GM23338 (cell line): ENCODE measurements around the gene NLN. TPM values are rescaled to one million over a fixed set of nuclear protein-coding genes. Genes with fewer than 3 reads are reported as not detected.

ENCODE experiments used
- ATAC-seq: fragments of 200-7000 bp; cut with Tn5 transposase; 3 replicates; pipeline ENCODE4 v1.9.1; 2020
- DNase-seq: peaks from one replicate; pipeline ENCODE4 v3.0.0-alpha.2; 2015; ENCODE audit warnings: low spot score
- H2AFZ ChIP-seq: fragments of 200-600 bp; sonication (generic); 2 replicates; pipeline ENCODE4 v1.8.0; 2016; ENCODE audit warnings: antibody characterized with exemption, mild to moderate bottlenecking, moderate library complexity
- H3F3A ChIP-seq: fragments of 200-600 bp; sonication (generic); replicated peaks from 2 replicates; pipeline ENCODE4 v1.8.0; 2017; ENCODE audit warnings: antibody characterized with exemption, mixed run types, low read depth
- H3K27ac ChIP-seq: fragments of 200-600 bp; sonication (generic); 2 replicates; pipeline ENCODE4 v1.6.1; 2016; ENCODE audit warnings: low read depth
- H3K27me3 ChIP-seq: fragments of 200-600 bp; sonication (generic); 2 replicates; pipeline ENCODE4 v1.8.0; 2016; ENCODE audit warnings: mild to moderate bottlenecking, mixed run types, moderate library complexity; ENCODE audit not compliant: insufficient read depth
- H3K36me3 ChIP-seq: fragments of 200-600 bp; sonication (generic); 2 replicates; pipeline ENCODE4 v1.8.0; 2016; ENCODE audit warnings: mild to moderate bottlenecking; ENCODE audit not compliant: insufficient read depth
- H3K4me1 ChIP-seq: fragments of 200-600 bp; sonication (generic); 2 replicates; pipeline ENCODE4 v1.8.0; 2016; ENCODE audit warnings: mild to moderate bottlenecking, moderate library complexity; ENCODE audit not compliant: insufficient read depth
- H3K4me2 ChIP-seq: fragments of 200-600 bp; sonication (generic); 2 replicates; pipeline ENCODE4 v1.7.1; 2017; ENCODE audit warnings: mixed run types
- H3K4me3 ChIP-seq: fragments of 200-600 bp; sonication (generic); 2 replicates; pipeline ENCODE4 v1.6.1; 2016; ENCODE audit warnings: mixed run types
- H3K79me2 ChIP-seq: fragments of 200-600 bp; sonication (generic); replicated peaks from 2 replicates; pipeline ENCODE4 v1.8.0; 2017; ENCODE audit warnings: mild to moderate bottlenecking; ENCODE audit not compliant: insufficient read depth
- H3K9me2 ChIP-seq: fragments of 200-600 bp; sonication (generic); 2 replicates; pipeline ENCODE4 v1.8.0; 2017; ENCODE audit not compliant: insufficient read depth
- H4K20me1 ChIP-seq: fragments of 200-600 bp; sonication (generic); replicated peaks from 2 replicates; pipeline ENCODE4 v1.8.0; 2017; ENCODE audit warnings: mild to moderate bottlenecking; ENCODE audit not compliant: insufficient read depth
- H3K27ac Mint-ChIP-seq: 2 replicates; pipeline ENCODE4 v1.8.0; 2020; ENCODE audit warnings: inconsistent platforms, mild to moderate bottlenecking, moderate library complexity, mixed read lengths
- H3K27me3 Mint-ChIP-seq: 3 replicates; pipeline ENCODE4 v1.8.0; 2022; ENCODE audit warnings: low read depth, mild to moderate bottlenecking, moderate library complexity, mixed read lengths, inconsistent platforms; ENCODE audit not compliant: insufficient read depth, poor library complexity
- H3K36me3 Mint-ChIP-seq: 3 replicates; pipeline ENCODE4 v1.8.0; 2021; ENCODE audit warnings: low read depth, mild to moderate bottlenecking, inconsistent platforms, moderate library complexity, mixed read lengths
- H3K4me1 Mint-ChIP-seq: 3 replicates; pipeline ENCODE4 v1.8.0; 2020; ENCODE audit warnings: mild to moderate bottlenecking, inconsistent platforms, mixed read lengths
- H3K4me3 Mint-ChIP-seq: 3 replicates; pipeline ENCODE4 v1.8.0; 2021; ENCODE audit warnings: moderate library complexity, mild to moderate bottlenecking, inconsistent platforms, mixed read lengths
- H3K9me3 Mint-ChIP-seq: 3 replicates; pipeline ENCODE4 v1.8.0; 2020; ENCODE audit warnings: moderate library complexity, mild to moderate bottlenecking, inconsistent platforms, mixed read lengths
- POLR2AphosphoS5 ChIP-seq: IDR thresholded peaks from 2 replicates; pipeline ENCODE4 v1.6.1; 2016; ENCODE audit warnings: antibody characterized with exemption, low read depth
- STAT1 ChIP-seq: IDR thresholded peaks from one replicate; pipeline ENCODE4 v1.6.1; 2016; ENCODE audit warnings: antibody characterized with exemption; ENCODE audit not compliant: unreplicated experiment
- ZNF331 ChIP-seq: fragments of 250-450 bp; sonication (Bioruptor Pico); IDR thresholded peaks from 2 replicates; pipeline ENCODE4 v1.5.0; 2020; ENCODE audit warnings: low read depth, mild to moderate bottlenecking, moderate library complexity
- polyA plus RNA-seq: library from polyadenylated mRNA; unstranded; fragments of >200 nt; fragmentation: Nextera tagmentation; extraction: Ambion mirVana; gene quantifications from 2 replicates; pipeline ENCODE4 v1.2.1, GENCODE V29; 2016
- total RNA-seq: library from RNA; depleted of rRNA; stranded (reverse); fragments of >200 nt; shearing (Covaris generic); gene quantifications from 2 replicates; pipeline ENCODE4 v1.2.3, GENCODE V29; 2014
- TF ChIP-seq, protein P1 (sequence below): fragments of 250-450 bp; sonication (Bioruptor Pico); IDR thresholded peaks from 2 replicates; pipeline ENCODE4 v1.5.0; 2020; ENCODE audit warnings: mild to moderate bottlenecking, moderate library complexity
- TF ChIP-seq, protein P2 (sequence below): IDR thresholded peaks from 2 replicates; pipeline ENCODE4 v1.6.1; 2016; ENCODE audit warnings: antibody characterized with exemption

NLN gene
- total and polyA plus RNA-seq, 2 experiments from 2014 or later: 56.4 to 168 TPM

DNA sequence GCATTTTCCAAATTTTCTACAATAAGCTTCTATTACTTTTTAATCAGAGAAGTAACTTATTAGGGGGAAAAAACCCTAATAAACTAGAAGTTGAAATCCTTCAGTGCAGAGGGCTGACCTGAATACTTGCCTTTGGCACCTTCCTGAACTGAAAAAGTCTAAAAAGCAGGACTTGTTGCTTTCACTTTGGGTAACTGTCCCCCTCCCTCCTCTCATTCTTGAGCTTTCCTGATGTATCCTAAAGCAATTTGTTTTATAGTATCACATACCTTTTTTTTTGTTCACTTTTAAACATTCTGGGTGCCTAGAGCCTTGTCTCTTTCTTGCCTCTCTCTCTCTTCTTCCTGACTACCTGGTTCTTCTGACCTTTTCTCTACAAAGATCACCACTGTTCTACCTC is 140.4 kb downstream of the NLN start (continued):
- TF ChIP-seq, protein P1, sequence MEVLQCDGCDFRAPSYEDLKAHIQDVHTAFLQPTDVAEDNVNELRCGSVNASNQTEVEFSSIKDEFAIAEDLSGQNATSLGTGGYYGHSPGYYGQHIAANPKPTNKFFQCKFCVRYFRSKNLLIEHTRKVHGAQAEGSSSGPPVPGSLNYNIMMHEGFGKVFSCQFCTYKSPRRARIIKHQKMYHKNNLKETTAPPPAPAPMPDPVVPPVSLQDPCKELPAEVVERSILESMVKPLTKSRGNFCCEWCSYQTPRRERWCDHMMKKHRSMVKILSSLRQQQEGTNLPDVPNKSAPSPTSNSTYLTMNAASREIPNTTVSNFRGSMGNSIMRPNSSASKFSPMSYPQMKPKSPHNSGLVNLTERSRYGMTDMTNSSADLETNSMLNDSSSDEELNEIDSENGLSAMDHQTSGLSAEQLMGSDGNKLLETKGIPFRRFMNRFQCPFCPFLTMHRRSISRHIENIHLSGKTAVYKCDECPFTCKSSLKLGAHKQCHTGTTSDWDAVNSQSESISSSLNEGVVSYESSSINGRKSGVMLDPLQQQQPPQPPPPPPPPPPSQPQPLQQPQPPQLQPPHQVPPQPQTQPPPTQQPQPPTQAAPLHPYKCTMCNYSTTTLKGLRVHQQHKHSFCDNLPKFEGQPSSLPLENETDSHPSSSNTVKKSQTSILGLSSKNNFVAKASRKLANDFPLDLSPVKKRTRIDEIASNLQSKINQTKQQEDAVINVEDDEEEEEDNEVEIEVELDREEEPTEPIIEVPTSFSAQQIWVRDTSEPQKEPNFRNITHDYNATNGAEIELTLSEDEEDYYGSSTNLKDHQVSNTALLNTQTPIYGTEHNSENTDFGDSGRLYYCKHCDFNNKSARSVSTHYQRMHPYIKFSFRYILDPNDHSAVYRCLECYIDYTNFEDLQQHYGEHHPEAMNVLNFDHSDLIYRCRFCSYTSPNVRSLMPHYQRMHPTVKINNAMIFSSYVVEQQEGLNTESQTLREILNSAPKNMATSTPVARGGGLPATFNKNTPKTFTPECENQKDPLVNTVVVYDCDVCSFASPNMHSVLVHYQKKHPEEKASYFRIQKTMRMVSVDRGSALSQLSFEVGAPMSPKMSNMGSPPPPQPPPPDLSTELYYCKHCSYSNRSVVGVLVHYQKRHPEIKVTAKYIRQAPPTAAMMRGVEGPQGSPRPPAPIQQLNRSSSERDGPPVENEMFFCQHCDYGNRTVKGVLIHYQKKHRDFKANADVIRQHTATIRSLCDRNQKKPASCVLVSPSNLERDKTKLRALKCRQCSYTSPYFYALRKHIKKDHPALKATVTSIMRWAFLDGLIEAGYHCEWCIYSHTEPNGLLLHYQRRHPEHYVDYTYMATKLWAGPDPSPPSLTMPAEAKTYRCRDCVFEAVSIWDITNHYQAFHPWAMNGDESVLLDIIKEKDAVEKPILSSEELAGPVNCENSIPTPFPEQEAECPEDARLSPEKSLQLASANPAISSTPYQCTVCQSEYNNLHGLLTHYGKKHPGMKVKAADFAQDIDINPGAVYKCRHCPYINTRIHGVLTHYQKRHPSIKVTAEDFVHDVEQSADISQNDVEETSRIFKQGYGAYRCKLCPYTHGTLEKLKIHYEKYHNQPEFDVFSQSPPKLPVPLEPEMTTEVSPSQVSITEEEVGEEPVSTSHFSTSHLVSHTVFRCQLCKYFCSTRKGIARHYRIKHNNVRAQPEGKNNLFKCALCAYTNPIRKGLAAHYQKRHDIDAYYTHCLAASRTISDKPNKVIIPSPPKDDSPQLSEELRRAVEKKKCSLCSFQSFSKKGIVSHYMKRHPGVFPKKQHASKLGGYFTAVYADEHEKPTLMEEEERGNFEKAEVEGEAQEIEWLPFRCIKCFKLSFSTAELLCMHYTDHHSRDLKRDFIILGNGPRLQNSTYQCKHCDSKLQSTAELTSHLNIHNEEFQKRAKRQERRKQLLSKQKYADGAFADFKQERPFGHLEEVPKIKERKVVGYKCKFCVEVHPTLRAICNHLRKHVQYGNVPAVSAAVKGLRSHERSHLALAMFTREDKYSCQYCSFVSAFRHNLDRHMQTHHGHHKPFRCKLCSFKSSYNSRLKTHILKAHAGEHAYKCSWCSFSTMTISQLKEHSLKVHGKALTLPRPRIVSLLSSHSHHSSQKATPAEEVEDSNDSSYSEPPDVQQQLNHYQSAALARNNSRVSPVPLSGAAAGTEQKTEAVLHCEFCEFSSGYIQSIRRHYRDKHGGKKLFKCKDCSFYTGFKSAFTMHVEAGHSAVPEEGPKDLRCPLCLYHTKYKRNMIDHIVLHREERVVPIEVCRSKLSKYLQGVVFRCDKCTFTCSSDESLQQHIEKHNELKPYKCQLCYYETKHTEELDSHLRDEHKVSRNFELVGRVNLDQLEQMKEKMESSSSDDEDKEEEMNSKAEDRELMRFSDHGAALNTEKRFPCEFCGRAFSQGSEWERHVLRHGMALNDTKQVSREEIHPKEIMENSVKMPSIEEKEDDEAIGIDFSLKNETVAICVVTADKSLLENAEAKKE (CRISPR knock-in tag): no peak
- TF ChIP-seq, protein P2, sequence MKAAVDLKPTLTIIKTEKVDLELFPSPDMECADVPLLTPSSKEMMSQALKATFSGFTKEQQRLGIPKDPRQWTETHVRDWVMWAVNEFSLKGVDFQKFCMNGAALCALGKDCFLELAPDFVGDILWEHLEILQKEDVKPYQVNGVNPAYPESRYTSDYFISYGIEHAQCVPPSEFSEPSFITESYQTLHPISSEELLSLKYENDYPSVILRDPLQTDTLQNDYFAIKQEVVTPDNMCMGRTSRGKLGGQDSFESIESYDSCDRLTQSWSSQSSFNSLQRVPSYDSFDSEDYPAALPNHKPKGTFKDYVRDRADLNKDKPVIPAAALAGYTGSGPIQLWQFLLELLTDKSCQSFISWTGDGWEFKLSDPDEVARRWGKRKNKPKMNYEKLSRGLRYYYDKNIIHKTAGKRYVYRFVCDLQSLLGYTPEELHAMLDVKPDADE: no peak
- TF ChIP-seq POLR2AphosphoS5: no peak

DNA sequence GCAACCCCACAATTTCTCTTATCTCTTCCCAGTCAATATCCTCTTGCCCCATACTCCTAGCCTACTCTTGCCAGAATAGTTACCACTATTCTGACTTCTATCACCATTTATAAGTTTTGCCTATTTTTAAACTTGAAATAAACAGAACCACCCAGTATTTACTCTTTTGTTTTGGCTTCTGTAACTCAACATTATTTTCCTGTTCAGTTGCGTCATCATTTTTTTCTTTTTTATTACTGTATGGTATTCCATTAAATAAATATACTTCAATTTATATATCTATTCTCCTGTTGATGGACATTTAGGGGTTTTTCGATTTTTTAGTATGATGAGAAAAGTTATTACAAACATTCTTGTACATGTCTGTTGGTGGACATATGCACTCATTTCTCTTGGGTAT is 141.7 kb downstream of the NLN start:
- Mint-ChIP-seq H3K36me3 (no peaks in the 10 kb centered on the region), H3K27me3 (no peaks in the 10 kb centered on the region), H3K9me3 (no peaks in the 10 kb centered on the region; the same call in 2 of the 3 replicates), H3K4me3 (no peak overlapping the region), H3K27ac (no peak overlapping the region), H3K4me1 (peaks cover 6% of the 10 kb centered on the region; the same call in 1 of the 3 replicates)
- DNase-seq (no peak), ATAC-seq (no peak)
- no peaks in the 10 kb centered on the region for H3K79me2 ChIP-seq
- H3F3A ChIP-seq: no peaks in the 10 kb centered on the region
- no peak overlapping the region for H3K4me3 ChIP-seq
- no peak overlapping the region for H3K27ac ChIP-seq
- TF ChIP-seq ZNF331 (no peak), STAT1 (no peak)
- no peaks in the 10 kb centered on the region for H3K36me3 ChIP-seq
- no peaks in the 10 kb centered on the region for H3K27me3 ChIP-seq
- no peaks in the 10 kb centered on the region for H3K4me1 ChIP-seq
- no peak overlapping the region for H3K4me2 ChIP-seq
- no peaks in the 10 kb centered on the region for H4K20me1 ChIP-seq
- no peak overlapping the region for H2AFZ ChIP-seq
- no peaks in the 10 kb centered on the region for H3K9me2 ChIP-seq
